ENCODE data around the gene GNB1. TPM values are rescaled to one million over a fixed set of nuclear protein-coding genes. Genes with fewer than 3 reads are reported as not detected.

The GNB1 gene
- total RNA-seq, 1 donor: 88.7 TPM

DNA sequence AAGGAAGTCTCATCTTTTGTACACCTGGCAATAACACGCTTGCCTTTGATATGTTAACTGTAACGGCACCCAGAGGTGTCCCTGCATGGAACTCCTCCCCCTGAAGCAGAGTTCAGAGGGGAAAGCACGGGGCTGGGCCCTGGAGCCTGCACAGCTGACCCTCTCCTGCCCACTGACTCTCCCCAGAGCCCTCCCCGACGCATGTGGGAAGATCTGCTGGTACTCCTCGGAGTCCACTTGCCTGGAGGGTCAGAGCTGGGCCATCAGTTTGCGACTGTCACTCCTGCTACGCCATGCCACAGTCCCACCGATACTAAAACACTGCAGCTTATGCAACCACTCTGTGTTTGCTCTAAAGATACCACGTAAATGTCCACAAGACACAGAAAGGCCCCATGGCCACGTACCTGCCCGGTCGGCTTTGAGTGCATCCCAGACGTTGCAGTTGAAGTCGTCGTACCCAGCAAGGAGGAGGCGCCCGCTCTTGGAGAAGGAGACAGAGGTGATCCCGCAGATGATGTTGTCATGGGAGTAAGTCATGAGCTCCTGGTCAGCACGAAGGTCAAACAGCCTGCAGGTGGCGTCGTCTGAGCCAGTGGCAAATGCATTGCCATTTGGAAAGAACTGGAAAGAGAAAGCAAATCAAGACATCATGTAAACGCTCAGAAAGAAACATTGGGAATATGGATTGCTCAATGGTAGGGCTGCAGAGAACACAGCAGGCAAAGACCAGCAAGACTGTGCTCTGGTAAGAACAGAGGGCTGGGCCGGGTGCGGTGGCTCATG, 102.0 kb downstream of the GNB1 start:
- Histone ChIP-seq H3K4me3 (ENCODE audit: insufficient read depth, low read length) (no peak overlapping the region), H3K9me3 (ENCODE audit: low read depth, low read length) (no peaks in the 10 kb centered on the region), H3K79me2 (ENCODE audit: insufficient read depth, low read length) (peaks cover 63% of the 10 kb centered on the region), H3K4me2 (ENCODE audit: insufficient read depth, low read length) (no peak overlapping the region), H3K27ac (ENCODE audit: low read depth, low read length) (peak overlapping the region; percentile 8), H3K36me3 (ENCODE audit: insufficient read depth, low read length) (peaks cover 76% of the 10 kb centered on the region), H4K20me1 (ENCODE audit: insufficient read depth, low read length) (peaks cover 42% of the 10 kb centered on the region), H3K27me3 (ENCODE audit: insufficient read depth, low read length) (no peaks in the 10 kb centered on the region), H3K4me1 (ENCODE audit: insufficient read depth, low read length) (peaks cover 4% of the 10 kb centered on the region), H2AFZ (ENCODE audit: low read length) (no peak overlapping the region)
- peak; percentile 46 for TF ChIP-seq CTCF (IDR thresholded peaks at IDR 0.05; ENCODE audit: extremely low read depth, low read depth, low read length)
- peak; percentile 80 for DNase-seq (ENCODE audit: insufficient read length, low spot score, missing footprints)

DNA sequence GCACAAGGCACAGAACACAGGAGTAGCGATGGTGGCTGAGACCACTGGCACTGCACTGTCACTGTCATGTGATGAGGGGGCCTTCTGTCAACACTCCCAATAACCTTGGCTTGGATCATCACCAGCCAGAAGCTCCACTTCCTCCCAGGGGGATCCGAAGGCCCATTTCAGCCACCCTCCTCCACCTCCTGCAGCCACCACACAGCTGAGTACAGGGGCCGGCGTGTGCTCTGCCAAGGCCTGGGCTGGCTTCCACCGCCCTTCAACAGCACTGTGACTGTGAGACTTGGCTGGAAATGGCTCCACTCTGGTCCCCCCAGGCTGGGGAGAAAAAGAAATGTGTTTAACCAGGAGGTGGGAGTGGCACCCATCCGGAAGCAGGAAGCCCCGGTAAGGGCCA, 102.8 kb downstream of the GNB1 start:
- Histone ChIP-seq H3K27me3 (ENCODE audit: insufficient read depth, low read length) (no peaks in the 10 kb centered on the region), H4K20me1 (ENCODE audit: insufficient read depth, low read length) (peaks cover 41% of the 10 kb centered on the region), H2AFZ (ENCODE audit: low read length) (no peak overlapping the region), H3K4me1 (ENCODE audit: insufficient read depth, low read length) (peaks cover 7% of the 10 kb centered on the region), H3K79me2 (ENCODE audit: insufficient read depth, low read length) (peaks cover 56% of the 10 kb centered on the region), H3K4me3 (ENCODE audit: insufficient read depth, low read length) (no peak overlapping the region), H3K27ac (ENCODE audit: low read depth, low read length) (peak overlapping the region; percentile 1), H3K36me3 (ENCODE audit: insufficient read depth, low read length) (peaks cover 69% of the 10 kb centered on the region), H3K4me2 (ENCODE audit: insufficient read depth, low read length) (no peak overlapping the region), H3K9me3 (ENCODE audit: low read depth, low read length) (no peaks in the 10 kb centered on the region)
- TF ChIP-seq CTCF (IDR thresholded peaks at IDR 0.05; ENCODE audit: extremely low read depth, low read depth, low read length): no peak
- DNase-seq (ENCODE audit: insufficient read length, low spot score, missing footprints): peak; percentile 66

GRCh38 chr1:1786836-1787605, 103.9 kb downstream of the GNB1 start:
- TF ChIP-seq CTCF (IDR thresholded peaks at IDR 0.05; ENCODE audit: extremely low read depth, low read depth, low read length): no peak
- no peaks in the 10 kb centered on the region for H3K9me3 ChIP-seq (ENCODE audit: low read depth, low read length)
- H3K27ac ChIP-seq (ENCODE audit: low read depth, low read length): no peak overlapping the region
- H3K4me2 ChIP-seq (ENCODE audit: insufficient read depth, low read length): no peak overlapping the region
- peaks cover 49% of the 10 kb centered on the region for H3K79me2 ChIP-seq (ENCODE audit: insufficient read depth, low read length)
- peaks cover 59% of the 10 kb centered on the region for H3K36me3 ChIP-seq (ENCODE audit: insufficient read depth, low read length)
- H2AFZ ChIP-seq (ENCODE audit: low read length): no peak overlapping the region
- peaks cover 47% of the 10 kb centered on the region for H4K20me1 ChIP-seq (ENCODE audit: insufficient read depth, low read length)
- no peaks in the 10 kb centered on the region for H3K27me3 ChIP-seq (ENCODE audit: insufficient read depth, low read length)
- H3K4me1 ChIP-seq (ENCODE audit: insufficient read depth, low read length): peaks cover 18% of the 10 kb centered on the region
- peak; percentile 38 for DNase-seq (ENCODE audit: insufficient read length, low spot score, missing footprints)
- H3K4me3 ChIP-seq (ENCODE audit: insufficient read depth, low read length): no peak overlapping the region

DNA sequence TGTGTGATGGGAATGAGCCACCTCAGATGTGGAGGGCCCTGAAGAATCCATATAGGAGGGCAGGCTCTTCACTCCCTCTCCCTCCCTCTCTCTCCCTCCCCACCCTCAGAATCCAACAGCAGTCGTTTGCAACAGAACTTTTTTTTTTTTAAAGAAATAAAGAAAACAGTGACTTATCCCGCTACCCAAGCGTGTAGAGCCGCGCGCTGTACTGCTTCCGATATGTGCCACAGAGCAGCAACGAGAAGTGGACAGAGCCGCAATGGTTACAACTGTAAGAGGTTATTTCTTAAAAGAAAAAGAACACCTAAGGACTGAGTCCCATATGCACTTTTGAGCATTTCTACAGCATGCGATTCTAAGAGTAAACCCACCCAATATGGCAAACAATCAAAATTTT, 105.2 kb downstream of the GNB1 start:
- H3K9me3 ChIP-seq (ENCODE audit: low read depth, low read length): no peaks in the 10 kb centered on the region
- H3K4me1 ChIP-seq (ENCODE audit: insufficient read depth, low read length): peaks cover 23% of the 10 kb centered on the region
- no peak for DNase-seq (ENCODE audit: insufficient read length, low spot score, missing footprints)
- TF ChIP-seq CTCF (IDR thresholded peaks at IDR 0.05; ENCODE audit: extremely low read depth, low read depth, low read length): no peak
- H3K4me3 ChIP-seq (ENCODE audit: insufficient read depth, low read length): no peak overlapping the region
- peaks cover 48% of the 10 kb centered on the region for H4K20me1 ChIP-seq (ENCODE audit: insufficient read depth, low read length)
- H3K27ac ChIP-seq (ENCODE audit: low read depth, low read length): no peak overlapping the region
- peaks cover 38% of the 10 kb centered on the region for H3K79me2 ChIP-seq (ENCODE audit: insufficient read depth, low read length)
- no peaks in the 10 kb centered on the region for H3K27me3 ChIP-seq (ENCODE audit: insufficient read depth, low read length)
- no peak overlapping the region for H3K4me2 ChIP-seq (ENCODE audit: insufficient read depth, low read length)
- H2AFZ ChIP-seq (ENCODE audit: low read length): no peak overlapping the region
- H3K36me3 ChIP-seq (ENCODE audit: insufficient read depth, low read length): peaks cover 47% of the 10 kb centered on the region
